Measurements from ENCODE around the gene TOGARAM2. TPM values are rescaled to one million over a fixed set of nuclear protein-coding genes. Genes with fewer than 3 reads are reported as not detected.

TOGARAM2 gene
- 1 to 10 TPM; 1.5 to 3.8 (median 1.9) TPM for total RNA-seq

DNA sequence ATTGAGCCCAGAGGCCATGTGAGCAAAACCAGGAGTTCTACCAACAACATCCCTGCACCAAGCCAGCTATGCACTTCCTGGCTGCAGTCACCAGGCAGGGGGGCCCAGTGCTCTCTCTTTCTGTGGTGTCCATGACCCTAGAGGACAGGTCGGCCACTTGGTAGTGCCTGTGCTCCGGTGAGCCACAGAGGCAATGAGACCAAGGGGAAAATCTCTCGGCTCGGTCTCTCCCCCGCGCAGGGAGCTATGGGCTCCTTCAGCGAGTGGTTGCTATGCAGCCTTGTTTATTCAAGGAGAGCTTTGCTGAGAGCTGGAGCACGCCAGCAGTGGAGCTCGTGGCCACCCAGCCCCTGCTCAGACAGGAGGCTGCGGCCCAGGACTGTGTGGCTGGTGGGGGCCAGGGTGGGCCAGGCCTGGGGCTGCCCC, at the start of gene TOGARAM2:
Gene TOGARAM2 (plus strand): TSS at position 283 of the 426 bp plus-strand sequence. CDS start 13,537 bp downstream, outside the sequence.
- peak within 1 kb of the TSS; percentile 76 to 91 (median 80) for H3K27ac ChIP-seq
- no peaks in the 10 kb centered on the region for H3K9me3 ChIP-seq
- ATAC-seq = peak; percentile 75
- H3K4me3 ChIP-seq = no peak within 1 kb of the TSS
- H3K36me3 ChIP-seq = no peaks in the 10 kb centered on the region
- no peaks in the 10 kb centered on the region for H3K27me3 ChIP-seq
- TF ChIP-seq, protein P1, sequence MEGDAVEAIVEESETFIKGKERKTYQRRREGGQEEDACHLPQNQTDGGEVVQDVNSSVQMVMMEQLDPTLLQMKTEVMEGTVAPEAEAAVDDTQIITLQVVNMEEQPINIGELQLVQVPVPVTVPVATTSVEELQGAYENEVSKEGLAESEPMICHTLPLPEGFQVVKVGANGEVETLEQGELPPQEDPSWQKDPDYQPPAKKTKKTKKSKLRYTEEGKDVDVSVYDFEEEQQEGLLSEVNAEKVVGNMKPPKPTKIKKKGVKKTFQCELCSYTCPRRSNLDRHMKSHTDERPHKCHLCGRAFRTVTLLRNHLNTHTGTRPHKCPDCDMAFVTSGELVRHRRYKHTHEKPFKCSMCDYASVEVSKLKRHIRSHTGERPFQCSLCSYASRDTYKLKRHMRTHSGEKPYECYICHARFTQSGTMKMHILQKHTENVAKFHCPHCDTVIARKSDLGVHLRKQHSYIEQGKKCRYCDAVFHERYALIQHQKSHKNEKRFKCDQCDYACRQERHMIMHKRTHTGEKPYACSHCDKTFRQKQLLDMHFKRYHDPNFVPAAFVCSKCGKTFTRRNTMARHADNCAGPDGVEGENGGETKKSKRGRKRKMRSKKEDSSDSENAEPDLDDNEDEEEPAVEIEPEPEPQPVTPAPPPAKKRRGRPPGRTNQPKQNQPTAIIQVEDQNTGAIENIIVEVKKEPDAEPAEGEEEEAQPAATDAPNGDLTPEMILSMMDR (IDR thresholded peaks at IDR 0.05) = no peak
- H3K4me1 ChIP-seq = peaks cover 9 to 51% (median 28%) of the 10 kb centered on the region in 3 donors
- 40% methylated on average over 1 of the region's 10 CpGs; no CpG with 5 or more reads in 1 of the 2 donors for WGBS, 2 donors (ENCODE audit: low coverage in 1 of 2)

DNA sequence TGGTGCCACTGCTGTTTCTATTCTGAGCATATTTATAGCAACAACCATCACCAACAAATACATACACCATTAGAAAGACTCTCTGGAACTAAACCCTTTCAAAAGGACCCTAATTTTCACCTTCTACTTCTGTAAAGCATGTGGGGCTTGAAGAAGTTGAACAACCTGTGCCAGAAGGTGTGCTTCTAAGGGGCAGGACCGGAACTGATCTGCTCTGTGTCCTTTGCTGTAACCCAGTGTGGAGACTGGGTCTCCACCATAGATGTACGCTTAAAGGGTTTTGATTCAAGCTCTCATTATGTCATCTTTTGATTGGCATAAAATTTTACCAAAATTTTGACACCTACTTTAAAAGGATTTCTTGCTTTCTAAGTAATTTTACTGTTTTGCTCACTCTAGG, 46.3 kb upstream of the TOGARAM2 start:
- Histone ChIP-seq H3K4me1 (no peaks in the 10 kb centered on the region), H3K9me3 (no peaks in the 10 kb centered on the region), H3K36me3 (peaks cover 0 to 94% of the 10 kb centered on the region in 2 donors), H3K4me3 (no peak overlapping the region), H3K27ac (no peak overlapping the region), H3K27me3 (no peaks in the 10 kb centered on the region)
- 86 to 90% methylated on average over 2 of the region's 2 CpGs for WGBS, 2 donors (ENCODE audit: low coverage in 1 of 2)
- TF ChIP-seq, protein P1 (IDR thresholded peaks at IDR 0.05) = no peak
- TF ChIP-seq EP300 (IDR thresholded peaks at IDR 0.05) (no peak), POLR2AphosphoS5 (IDR thresholded peaks at IDR 0.05) (no peak), POLR2A (IDR thresholded peaks at IDR 0.05) (no peak)
- no peak for ATAC-seq

DNA sequence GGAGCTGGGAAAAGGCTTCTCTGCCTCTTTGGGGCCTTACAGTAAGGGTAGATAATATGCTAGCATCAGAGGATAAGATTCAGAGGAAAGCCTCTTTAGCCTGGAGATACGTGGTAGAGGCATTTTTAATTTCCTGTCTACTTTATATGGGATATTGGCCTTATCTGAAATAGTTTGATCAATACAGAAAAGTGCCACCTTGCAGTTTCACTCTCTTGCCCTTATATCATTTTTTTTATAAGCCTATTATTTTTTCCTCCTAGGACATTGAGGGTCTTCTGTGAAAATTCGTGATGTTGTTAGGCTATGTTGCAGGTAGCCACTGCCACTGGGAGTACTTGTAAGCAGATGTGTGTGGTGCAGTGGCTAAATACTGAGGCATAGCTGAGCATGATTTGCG, 40.1 kb upstream of the TOGARAM2 start:
- peaks cover 0 to 90% of the 10 kb centered on the region in 2 donors for H3K36me3 ChIP-seq

DNA sequence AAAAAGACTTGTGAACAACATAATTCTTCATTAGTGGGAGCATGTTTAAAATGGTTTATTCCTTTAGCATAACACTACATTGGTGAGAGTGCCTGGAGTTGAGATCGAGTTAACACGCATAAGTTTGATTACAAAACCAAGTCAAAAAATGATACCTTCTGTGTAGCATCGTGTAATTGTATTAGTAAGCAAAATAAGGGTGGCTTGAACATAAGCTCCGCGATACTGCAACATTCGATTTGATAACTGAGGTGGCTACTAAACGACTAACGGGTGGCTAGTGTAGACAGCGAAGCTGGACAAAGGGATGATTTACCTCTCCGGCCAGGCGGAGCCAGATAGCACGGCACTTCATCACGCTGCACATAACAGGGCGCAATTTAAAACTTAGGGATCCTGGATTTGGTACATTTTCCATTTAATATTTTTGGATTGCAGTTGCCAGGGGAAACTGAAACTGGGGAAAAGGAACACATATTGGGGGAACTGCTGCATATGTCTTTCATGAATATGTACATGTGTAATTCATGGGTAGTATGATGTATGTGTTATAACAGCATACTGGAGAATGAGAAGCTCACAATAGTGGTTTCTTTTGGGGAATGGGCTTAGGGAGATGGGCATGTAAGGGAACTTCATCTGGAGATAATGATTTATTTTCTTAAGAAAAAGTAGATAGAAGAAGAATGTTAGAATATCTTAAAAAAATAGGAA, 36.4 kb upstream of the TOGARAM2 start:
- Histone ChIP-seq H3K27ac (no peak overlapping the region), H3K4me1 (no peaks in the 10 kb centered on the region), H3K4me3 (no peak overlapping the region), H3K27me3 (no peaks in the 10 kb centered on the region), H3K36me3 (peaks cover 0 to 95% of the 10 kb centered on the region in 2 donors), H3K9me3 (no peaks in the 10 kb centered on the region)
- no peak for ATAC-seq
- TF ChIP-seq, protein P1 (IDR thresholded peaks at IDR 0.05) = no peak
- TF ChIP-seq POLR2AphosphoS5 (IDR thresholded peaks at IDR 0.05) = no peak
- TF ChIP-seq POLR2A (IDR thresholded peaks at IDR 0.05) = no peak
- TF ChIP-seq EP300 (IDR thresholded peaks at IDR 0.05) = no peak
- 88% methylated on average over 14 of the region's 14 CpGs for WGBS, 2 donors (ENCODE audit: low coverage in 1 of 2)

More for the DNA sequence above, 40.1 kb upstream of the TOGARAM2 start:
- 80 to 90% methylated on average over 3 of the region's 3 CpGs for WGBS, 2 donors (ENCODE audit: low coverage in 1 of 2)
- no peaks in the 10 kb centered on the region for H3K9me3 ChIP-seq
- H3K4me1 ChIP-seq = no peaks in the 10 kb centered on the region
- ATAC-seq = no peak
- H3K4me3 ChIP-seq = no peak overlapping the region
- no peaks in the 10 kb centered on the region for H3K27me3 ChIP-seq
- no peak overlapping the region for H3K27ac ChIP-seq
- TF ChIP-seq, protein P1 (IDR thresholded peaks at IDR 0.05) = no peak
- TF ChIP-seq POLR2AphosphoS5 (IDR thresholded peaks at IDR 0.05) (no peak), EP300 (IDR thresholded peaks at IDR 0.05) (no peak), POLR2A (IDR thresholded peaks at IDR 0.05) (no peak)

DNA sequence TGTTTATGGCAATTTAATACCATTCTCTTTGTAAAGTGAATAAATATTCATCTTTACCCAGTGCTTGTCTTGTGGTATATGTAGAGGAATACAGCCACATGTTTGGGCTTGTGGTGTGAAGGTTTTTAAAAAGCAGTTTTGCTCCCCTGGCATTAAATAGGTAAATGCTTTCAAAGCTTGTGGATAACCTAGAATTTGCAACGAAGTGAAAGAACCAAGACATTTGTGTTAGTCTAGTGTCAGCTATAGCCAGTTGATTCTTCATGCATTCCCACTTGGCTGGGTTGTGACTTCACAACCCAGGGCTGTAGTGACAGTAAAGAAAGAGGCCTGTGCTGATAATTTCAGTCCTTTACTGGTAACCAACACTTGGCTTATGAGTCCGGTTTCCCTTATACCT, 32.9 kb upstream of the TOGARAM2 start:
- TF ChIP-seq POLR2AphosphoS5 (IDR thresholded peaks at IDR 0.05) (no peak), EP300 (IDR thresholded peaks at IDR 0.05) (no peak), POLR2A (IDR thresholded peaks at IDR 0.05) (no peak)
- TF ChIP-seq, protein P1 (IDR thresholded peaks at IDR 0.05) = no peak
- H3K27ac ChIP-seq = no peak overlapping the region
- peaks cover 0 to 66% of the 10 kb centered on the region in 2 donors for H3K36me3 ChIP-seq
- H3K4me1 ChIP-seq = no peaks in the 10 kb centered on the region
- 63 to 92% methylated on average over 1 of the region's 2 CpGs for WGBS, 2 donors (ENCODE audit: low coverage in 1 of 2)
- no peak for ATAC-seq
- no peak overlapping the region for H3K4me3 ChIP-seq
- H3K9me3 ChIP-seq = no peaks in the 10 kb centered on the region
- H3K27me3 ChIP-seq = no peaks in the 10 kb centered on the region

Measured in gastroesophageal sphincter (tissue), 4 donors.